ENCODE data around the gene NMRK1.

NMRK1 gene

GRCh38 chr9:75101004-75101588, 13.1 kb upstream of the NMRK1 start:
- no peak for DNase-seq

GRCh38 chr9:75096796-75097195, 8.8 kb upstream of the NMRK1 start:
- no peak for DNase-seq

GRCh38 chr9:75092766-75093165, 4.8 kb upstream of the NMRK1 start:
- no peak for DNase-seq

GRCh38 chr9:75090579-75090978, 2.6 kb upstream of the NMRK1 start:
- no peak for DNase-seq

DNA sequence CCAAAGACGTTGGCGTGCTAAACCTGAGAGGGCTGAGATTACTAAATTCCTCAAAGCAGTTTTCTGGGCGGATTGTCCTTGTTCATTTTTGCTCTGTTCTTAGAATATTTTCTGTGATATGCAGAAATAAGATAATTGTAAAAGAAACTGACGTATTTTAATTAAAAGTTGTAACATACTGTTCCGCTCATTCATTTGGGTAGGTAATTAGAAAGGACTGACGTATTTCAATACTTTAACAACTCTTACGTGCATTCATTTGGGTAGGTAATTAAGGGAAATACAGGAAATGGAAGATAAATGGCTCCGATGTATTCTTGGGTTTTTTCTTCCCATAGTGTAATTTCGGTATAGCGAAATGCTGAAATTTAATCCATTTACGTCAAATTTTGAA, 1.4 kb upstream of the NMRK1 start:
- no peak for DNase-seq

DNA sequence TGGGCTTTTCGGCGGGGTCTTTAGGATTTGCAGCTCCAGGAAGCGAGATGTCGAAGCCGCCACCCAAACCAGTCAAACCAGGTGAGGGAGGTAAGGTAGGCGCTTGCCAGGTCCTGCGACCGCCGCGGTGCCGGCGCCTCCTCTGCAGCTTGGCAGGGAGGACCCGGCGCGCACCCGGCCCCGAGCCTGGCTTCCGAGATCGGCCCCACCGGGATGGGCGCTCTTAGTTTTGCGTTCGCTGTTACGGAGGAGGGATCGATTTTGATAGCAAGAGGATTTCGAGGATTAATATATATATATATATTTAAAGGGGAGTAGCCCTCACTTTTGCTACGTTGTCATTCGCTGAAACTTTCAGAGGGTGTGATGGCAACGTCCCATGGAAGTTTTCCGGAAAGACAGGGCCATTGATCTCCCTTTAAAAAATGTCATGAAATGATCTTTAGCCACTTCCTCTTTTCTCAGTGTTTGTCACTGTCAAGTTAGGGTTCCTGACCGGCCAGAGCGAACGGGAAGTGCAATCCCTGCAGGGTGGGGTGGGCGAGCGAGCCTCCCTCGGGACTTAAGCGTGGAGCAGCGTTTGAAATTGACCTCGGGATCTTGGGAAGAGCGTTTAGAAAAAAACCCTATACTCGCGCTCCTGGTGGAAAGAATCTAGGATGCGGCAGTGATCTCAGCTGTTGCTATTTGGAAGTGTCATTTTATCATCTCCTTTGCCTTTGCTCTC, 854 bp upstream of the NMRK1 start:
- peak; percentile 63 for DNase-seq

DNA sequence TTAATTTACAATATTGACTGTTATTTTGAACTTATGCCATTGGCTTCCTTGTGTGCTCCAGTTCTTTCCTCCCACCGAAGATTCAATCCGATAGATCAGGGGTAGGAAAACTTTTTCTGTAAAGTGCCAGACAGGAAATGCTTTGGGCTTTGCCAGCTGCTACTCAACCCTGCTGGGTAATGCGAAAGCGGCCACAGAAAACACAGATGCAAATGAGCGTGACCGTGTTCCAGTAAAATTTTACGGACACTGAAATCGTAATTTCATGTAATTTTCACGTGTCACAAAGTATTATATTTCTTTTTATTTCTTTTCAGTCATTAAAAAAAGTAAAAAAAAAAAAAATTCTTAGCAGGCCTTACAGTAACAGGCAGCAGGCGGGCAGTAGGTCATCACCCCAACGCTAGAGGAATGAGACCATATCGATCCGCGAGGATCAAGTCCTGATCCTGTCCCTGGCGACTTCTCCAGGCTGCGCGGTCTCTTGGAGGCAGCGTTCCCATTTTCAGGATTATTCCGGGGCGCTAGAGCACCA, 599 bp downstream of the NMRK1 start:
- DNase-seq: peak; percentile 64

DNA sequence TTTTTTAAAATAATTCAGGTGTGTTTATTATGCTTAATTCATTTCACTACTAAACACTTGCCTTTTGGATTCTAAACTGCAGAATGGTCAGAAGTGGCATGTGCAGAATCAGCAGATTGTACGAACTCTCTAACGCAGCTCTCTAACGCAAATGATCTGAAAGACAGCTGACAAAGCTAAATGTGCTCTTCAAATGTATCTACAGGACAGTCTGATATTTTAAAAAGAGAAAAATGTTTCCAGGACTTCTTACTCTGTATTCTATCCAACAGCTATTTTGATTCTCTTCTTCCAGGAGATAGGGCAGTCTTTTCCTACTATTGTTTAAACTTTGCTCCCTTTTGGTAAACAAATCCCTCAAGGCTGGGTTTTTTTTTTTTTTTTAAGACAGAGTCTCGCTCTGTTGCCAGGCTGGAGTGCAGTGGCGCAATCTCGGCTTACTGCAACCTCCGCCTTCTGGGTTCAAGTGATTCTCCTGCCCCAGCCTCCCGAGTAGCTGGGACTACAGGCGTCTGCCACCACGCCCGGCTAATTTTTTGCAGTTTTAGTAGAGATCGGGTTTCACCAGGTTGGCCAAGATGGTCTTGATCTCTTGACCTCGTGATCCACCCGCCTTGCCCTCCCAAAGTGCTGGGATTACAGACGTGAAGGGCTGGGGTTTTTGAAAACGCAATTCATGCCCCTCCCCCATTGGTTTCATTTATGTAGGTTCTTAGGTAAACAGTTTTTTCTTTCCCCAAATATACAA, 1.2 kb downstream of the NMRK1 start:
- no peak for DNase-seq

GRCh38 chr9:75085640-75086039, 2.3 kb downstream of the NMRK1 start:
- no peak for DNase-seq

GRCh38 chr9:75084081-75084672, 3.8 kb downstream of the NMRK1 start:
- no peak for DNase-seq

DNA sequence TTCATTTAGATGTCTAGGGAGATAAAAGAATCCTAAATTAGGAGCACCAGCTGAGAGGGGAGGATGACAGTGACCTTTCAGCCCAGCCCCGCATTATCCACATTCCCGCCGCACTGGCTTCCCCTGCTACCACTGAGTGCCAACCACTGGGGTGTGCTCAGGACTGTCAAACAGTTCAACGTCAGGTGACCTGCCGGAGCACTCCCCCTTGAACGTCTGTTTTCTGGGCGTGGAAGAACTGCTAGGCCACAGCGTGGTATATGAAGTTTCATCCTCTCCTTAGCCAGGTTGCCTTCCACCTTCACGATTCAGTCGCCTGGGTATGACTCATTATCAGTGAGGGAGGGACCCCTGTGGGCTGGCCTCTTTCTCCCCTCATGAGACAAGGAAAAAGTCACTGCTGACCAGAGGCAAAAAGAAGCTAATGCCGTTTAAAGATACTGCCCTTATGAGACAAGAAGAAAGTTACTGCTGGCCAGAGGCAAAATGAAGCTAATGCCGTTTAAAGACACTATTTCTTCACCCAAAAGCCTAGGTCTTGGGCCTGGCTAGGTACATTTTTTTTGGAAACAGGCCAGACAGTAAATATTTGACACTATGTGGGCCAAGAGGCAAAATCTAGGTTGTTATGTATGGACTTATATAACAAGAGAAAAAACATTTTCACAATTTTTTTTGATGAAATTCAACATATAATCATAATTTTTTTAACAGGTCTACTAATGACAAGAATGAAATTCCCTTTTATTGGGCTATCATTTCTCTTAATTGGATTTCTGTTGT, 4.6 kb downstream of the NMRK1 start:
- no peak for DNase-seq

DNA sequence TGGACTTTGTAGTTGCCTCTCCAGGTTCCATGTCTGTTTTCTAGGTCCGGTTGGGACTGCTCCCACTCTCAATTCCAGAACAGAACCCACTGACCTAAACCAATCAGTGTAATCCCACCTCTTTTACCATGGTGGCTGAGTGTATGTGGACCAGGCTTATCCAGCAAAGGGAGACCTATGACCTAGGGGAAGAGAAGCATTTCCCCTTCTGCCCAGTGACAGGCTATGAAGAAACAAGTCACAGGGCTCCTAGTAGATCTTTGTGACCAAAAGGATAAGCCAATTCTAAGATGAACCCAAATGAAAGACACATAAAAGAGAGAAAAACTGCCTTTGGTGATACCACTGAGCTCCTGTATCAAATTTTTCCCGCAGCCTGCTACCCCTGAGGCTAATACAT, 6.3 kb downstream of the NMRK1 start:
- no peak for DNase-seq

DNA sequence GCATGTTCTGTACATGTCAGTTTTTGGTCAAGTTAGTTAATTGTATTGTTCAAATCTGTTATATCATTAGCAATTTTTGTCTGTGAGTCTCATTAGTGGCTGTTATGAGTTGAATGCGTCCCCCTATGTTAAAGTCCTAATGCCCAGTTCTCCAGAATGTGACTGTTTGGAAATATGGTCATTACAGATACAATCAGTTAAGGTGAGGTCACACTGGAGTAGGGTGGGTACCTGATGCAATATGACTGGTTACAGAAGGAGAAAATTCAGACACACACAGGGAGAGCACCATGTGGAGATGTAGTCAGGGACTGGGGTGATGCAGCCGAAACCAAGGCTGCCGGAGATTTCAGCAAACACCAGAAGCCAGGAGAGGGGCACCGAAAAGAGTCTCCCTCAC, 15.1 kb downstream of the NMRK1 start:
- DNase-seq: no peak

- peak; percentile 70 for DNase-seq
Observed at GRCh38 chr9:75071530-75072122, 16.3 kb downstream of the NMRK1 start.

DNA sequence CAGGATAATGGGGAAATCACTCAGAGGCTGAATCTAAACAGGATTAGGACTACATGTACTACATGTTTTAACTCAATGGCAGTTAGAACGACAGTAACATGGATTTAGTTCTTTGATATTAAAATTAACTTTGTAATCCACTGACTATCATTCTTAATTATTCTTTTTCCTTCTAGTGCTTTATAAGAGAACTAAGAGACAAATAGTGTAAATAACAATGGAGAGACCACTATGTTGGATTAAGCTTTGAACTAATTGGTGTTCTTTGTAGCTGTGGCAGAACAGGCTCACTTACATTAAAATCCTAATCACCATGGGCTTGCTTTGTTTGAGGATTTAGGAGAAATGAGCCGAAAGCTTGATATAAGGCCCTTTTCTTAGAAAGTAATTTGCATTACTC, 18.8 kb downstream of the NMRK1 start:
- no peak for DNase-seq

GRCh38 chr9:75067894-75068293, 20.1 kb downstream of the NMRK1 start:
- no peak for DNase-seq

- DNase-seq: no peak
Observed at GRCh38 chr9:75065510-75065909, 22.4 kb downstream of the NMRK1 start.

DNA sequence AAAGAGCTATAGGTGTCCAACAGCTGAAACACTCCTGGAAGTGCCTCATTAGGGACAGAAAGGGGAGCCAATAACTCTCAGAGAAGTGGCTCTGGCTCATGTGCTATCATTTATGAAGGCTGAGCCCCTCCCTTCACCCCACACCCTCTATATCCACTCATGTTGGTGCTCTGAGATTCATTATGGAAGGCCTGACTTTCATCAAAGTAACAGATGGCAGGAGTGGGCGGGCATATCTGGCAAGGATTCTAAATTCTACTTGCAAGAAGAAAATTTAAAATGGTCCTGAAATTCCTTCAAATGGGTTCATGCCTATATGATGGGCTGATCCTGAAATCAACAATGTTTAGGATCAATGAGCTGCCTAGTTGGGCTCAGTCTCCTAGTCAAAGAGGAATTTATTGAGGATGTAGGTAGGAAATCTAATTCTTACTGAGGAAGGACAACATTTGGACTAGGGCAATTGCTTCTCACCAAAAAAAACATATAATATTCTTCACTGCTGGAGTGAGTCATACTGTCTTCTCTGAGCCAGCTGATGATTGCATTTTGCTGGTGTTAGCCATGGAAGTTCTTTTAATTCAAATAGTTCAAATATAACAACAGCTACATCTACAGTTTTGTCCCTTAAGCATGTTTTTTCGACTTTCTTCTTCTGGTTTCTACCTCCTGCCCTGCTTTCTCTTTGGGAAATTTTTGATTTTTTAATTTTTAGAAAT, 23.5 kb downstream of the NMRK1 start:
- DNase-seq: no peak

GRCh38 chr9:75063556-75064305, 24.2 kb downstream of the NMRK1 start:
- no peak for DNase-seq

DNA sequence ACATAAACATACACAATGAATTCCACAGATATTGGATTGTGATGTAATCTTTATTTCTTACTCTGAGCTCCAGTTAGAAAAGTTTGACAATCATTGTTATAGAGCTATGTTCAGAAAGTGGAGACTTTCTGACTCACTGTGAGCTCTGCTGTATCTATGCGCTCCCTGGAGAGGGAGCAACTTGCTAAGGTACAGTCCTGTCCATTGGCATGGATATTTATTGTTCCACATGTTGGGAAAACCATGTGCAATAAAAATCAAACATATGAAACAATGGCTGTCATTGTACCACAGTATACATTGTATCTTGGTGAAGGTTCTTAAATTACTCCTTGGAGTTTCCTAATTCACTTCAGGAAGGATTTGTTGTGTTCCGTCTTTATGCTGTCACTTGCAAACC, 26.8 kb downstream of the NMRK1 start:
- DNase-seq: no peak

All from activated CD8-positive, alpha-beta memory T cell treated with anti-CD3 and anti-CD28 coated beads for 24 hours (primary cell).